HG03442 (cell line): ENCODE data around the gene NNT.
A peak's percentile ranks its signal among the peaks of the same experiment; 100 is the strongest.

Experiments
- ATAC-seq: cut with Tn5 transposase; IDR thresholded peaks from one replicate; pipeline ENCODE4 v1.9.1; 2021; ENCODE audit warnings: mild to moderate bottlenecking, moderate library complexity; ENCODE audit not compliant: unreplicated experiment

The NNT gene

GRCh38 chr5:43622074-43622473 lies 19.1 kb downstream of the NNT start:
- ATAC-seq, result no peak

GRCh38 chr5:43623048-43623680 lies 20.2 kb downstream of the NNT start:
- no peak for ATAC-seq

GRCh38 chr5:43627028-43627427 lies 24.0 kb downstream of the NNT start:
- peak; percentile 40 for ATAC-seq

GRCh38 chr5:43631182-43631910 lies 28.4 kb downstream of the NNT start:
- ATAC-seq, result peak; percentile 99

- no peak for ATAC-seq
Observed at GRCh38 chr5:43634621-43635020, 31.6 kb downstream of the NNT start.

- no peak for ATAC-seq
Observed at GRCh38 chr5:43635374-43635773, 32.4 kb downstream of the NNT start.

- ATAC-seq, result no peak
Observed at GRCh38 chr5:43636076-43636475, 33.1 kb downstream of the NNT start.

- no peak for ATAC-seq
Observed at GRCh38 chr5:43637416-43637815, 34.4 kb downstream of the NNT start.

- no peak for ATAC-seq
Observed at GRCh38 chr5:43638107-43638506, 35.1 kb downstream of the NNT start.

- no peak for ATAC-seq
Observed at GRCh38 chr5:43638546-43638945, 35.6 kb downstream of the NNT start.

GRCh38 chr5:43639566-43639965 lies 36.6 kb downstream of the NNT start:
- ATAC-seq, result no peak

GRCh38 chr5:43642428-43642827 lies 39.4 kb downstream of the NNT start:
- no peak for ATAC-seq

- ATAC-seq, result no peak
Observed at GRCh38 chr5:43643327-43643726, 40.3 kb downstream of the NNT start.

- ATAC-seq, result no peak
Observed at GRCh38 chr5:43643750-43644149, 40.8 kb downstream of the NNT start.

GRCh38 chr5:43646992-43647391 lies 44.0 kb downstream of the NNT start:
- no peak for ATAC-seq

GRCh38 chr5:43647789-43648188 lies 44.8 kb downstream of the NNT start:
- no peak for ATAC-seq

GRCh38 chr5:43648499-43649124 lies 45.6 kb downstream of the NNT start:
- no peak for ATAC-seq

GRCh38 chr5:43649256-43649655 lies 46.3 kb downstream of the NNT start:
- no peak for ATAC-seq

GRCh38 chr5:43652537-43653302 lies 49.7 kb downstream of the NNT start:
- no peak for ATAC-seq

GRCh38 chr5:43658509-43658908 lies 55.5 kb downstream of the NNT start:
- no peak for ATAC-seq

GRCh38 chr5:43659075-43659474 lies 56.1 kb downstream of the NNT start:
- no peak for ATAC-seq
